SU-DHL-6 (cell line): ENCODE measurements around the gene LRRC1.

Experiments used
- EZH2phosphoT487 ChIP-seq: fragments of 200-600 bp; sonication (generic), shearing (Covaris generic); conservative IDR thresholded peaks from 2 replicates; pipeline ENCODE4 v1.6.1; 2018; ENCODE audit warnings: mild to moderate bottlenecking, antibody characterized with exemption, low read length, moderate library complexity, mixed read lengths
- TF ChIP-seq, protein P1 (sequence below): fragments of 200-600 bp; sonication (generic); IDR thresholded peaks from one replicate; pipeline ENCODE4 v1.5.1; 2017; ENCODE audit warnings: antibody characterized with exemption, mild to moderate bottlenecking, low read length, moderate library complexity; ENCODE audit not compliant: insufficient read depth, poor library complexity, severe bottlenecking

DNA sequence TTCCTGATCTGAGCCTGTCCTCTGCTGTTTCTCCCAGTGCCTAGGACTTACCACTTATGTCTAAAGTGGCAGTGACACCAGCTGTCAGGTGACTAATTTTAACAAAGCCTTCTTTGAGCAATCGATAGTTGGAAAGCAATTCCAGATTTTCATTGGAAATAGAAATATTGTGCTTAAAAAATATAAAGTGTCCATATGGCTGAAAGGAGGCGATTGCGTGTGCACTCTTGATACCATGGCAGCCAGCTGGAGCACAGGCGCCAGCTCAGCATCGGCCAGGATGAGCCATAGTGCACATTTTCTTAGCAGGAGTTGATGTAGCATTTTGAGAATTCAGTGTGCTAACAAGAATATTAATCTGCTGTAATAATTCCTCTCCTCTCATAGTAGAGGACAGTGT is 70.0 kb downstream of the LRRC1 start:
- TF ChIP-seq, protein P1, sequence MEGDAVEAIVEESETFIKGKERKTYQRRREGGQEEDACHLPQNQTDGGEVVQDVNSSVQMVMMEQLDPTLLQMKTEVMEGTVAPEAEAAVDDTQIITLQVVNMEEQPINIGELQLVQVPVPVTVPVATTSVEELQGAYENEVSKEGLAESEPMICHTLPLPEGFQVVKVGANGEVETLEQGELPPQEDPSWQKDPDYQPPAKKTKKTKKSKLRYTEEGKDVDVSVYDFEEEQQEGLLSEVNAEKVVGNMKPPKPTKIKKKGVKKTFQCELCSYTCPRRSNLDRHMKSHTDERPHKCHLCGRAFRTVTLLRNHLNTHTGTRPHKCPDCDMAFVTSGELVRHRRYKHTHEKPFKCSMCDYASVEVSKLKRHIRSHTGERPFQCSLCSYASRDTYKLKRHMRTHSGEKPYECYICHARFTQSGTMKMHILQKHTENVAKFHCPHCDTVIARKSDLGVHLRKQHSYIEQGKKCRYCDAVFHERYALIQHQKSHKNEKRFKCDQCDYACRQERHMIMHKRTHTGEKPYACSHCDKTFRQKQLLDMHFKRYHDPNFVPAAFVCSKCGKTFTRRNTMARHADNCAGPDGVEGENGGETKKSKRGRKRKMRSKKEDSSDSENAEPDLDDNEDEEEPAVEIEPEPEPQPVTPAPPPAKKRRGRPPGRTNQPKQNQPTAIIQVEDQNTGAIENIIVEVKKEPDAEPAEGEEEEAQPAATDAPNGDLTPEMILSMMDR: no peak
- no peak for TF ChIP-seq EZH2phosphoT487
